GM12891 (cell line): ENCODE data around the gene TPCN2.

Experiments
- DNase-seq: peaks from one replicate; pipeline ENCODE4 v3.0.0; 2011; ENCODE audit warnings: low spot score; ENCODE audit not compliant: insufficient read length
- FAIRE-seq: peaks from 2 replicates; lab custom pipeline; 2011; peaks lifted over from hg19 to GRCh38; lab: Jason Lieb, UNC
- PAX5 ChIP-seq: IDR thresholded peaks from 2 replicates; pipeline ENCODE4 v1.6.1; 2011; ENCODE audit warnings: low read length, moderate library complexity, mild to moderate bottlenecking; ENCODE audit not compliant: insufficient read depth, severe bottlenecking
- POLR2A ChIP-seq: IDR thresholded peaks from 2 replicates; pipeline ENCODE4 v1.6.1; 2011; ENCODE audit warnings: low read depth, low read length, control low read depth
- POLR2AphosphoS5 ChIP-seq: IDR thresholded peaks from 2 replicates; pipeline ENCODE4 v1.6.1; 2011; ENCODE audit warnings: low read depth, low read length, control low read depth
- POU2F2 ChIP-seq: IDR thresholded peaks from 2 replicates; pipeline ENCODE4 v1.6.1; 2011; ENCODE audit warnings: low read depth, mild to moderate bottlenecking, control low read depth, low read length, moderate library complexity
- SPI1 ChIP-seq: IDR thresholded peaks from 2 replicates; pipeline ENCODE4 v1.6.1; 2011; ENCODE audit warnings: low read depth, low read length, control low read depth
- TAF1 ChIP-seq: IDR thresholded peaks from 2 replicates; pipeline ENCODE4 v1.6.1; 2011; ENCODE audit warnings: low read depth, low read length, control low read depth

Gene TPCN2

DNA sequence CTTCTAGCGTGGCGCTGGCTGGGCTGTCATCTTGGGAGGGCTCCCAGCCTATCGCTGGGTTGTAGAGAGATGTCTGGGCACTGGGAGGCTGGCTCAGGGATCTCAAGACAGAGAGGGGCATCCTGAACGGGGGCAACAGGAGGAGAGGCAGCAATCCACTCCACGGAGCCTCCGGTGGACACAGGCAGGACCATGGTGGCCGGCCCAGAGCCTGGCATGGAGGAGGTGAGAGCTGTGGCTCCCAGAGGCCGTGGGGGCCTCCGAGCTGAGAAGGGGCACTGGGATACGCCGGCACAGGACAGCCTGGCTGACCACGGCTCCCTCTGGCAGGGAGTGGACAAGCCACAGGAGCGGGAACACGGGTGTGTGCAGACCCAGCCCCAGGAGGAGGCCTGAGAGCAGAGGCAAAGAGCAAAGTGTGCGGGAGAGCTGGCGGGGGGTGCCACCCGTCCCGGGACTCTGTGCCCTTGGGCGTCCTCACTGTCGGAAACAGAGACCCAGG is 44.8 kb upstream of the TPCN2 start:
- DNase-seq: no peak
- FAIRE-seq: no peak
- TF ChIP-seq POLR2AphosphoS5 (no peak), TAF1 (no peak), POU2F2 (no peak), PAX5 (no peak), SPI1 (no peak), POLR2A (no peak)

GRCh38 chr11:69004411-69005182 is 44.1 kb upstream of the TPCN2 start:
- FAIRE-seq: no peak
- DNase-seq: no peak
- TF ChIP-seq SPI1 (no peak), POU2F2 (no peak), TAF1 (no peak), PAX5 (no peak)

GRCh38 chr11:69005183-69005630 is 43.5 kb upstream of the TPCN2 start:
- DNase-seq (no peak), FAIRE-seq (no peak)
- no peak for TF ChIP-seq TAF1
- TF ChIP-seq SPI1: no peak
- TF ChIP-seq POLR2AphosphoS5: no peak
- TF ChIP-seq POU2F2: no peak
- no peak for TF ChIP-seq PAX5
- no peak for TF ChIP-seq POLR2A

- no peak for DNase-seq
- TF ChIP-seq PAX5 (no peak), POU2F2 (no peak), TAF1 (no peak), POLR2A (no peak)
- no peak for FAIRE-seq
These were observed 42.9 kb upstream of the TPCN2 start for GRCh38 chr11:69005631-69006368.

DNA sequence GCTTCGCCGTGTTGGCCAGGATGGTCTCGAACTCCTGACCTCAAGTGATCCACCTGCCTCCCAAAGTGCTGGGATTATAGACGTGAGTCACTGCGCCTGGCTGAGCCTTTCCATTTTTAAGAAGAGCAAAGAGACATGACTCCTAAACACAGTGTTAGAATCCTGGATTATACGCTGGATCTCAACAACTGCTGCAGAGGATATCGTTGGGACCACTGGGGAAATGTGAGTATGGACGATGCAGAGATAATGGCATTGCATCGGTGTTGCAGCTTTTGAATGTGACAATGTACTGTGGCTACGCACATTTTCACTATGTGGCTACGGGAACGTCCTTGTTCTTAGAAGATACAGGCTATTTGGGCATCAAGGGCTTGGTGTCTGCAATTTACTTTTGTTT is 41.9 kb upstream of the TPCN2 start:
- FAIRE-seq: no peak
- DNase-seq: no peak
- no peak for TF ChIP-seq PAX5
- no peak for TF ChIP-seq POLR2A
- no peak for TF ChIP-seq POLR2AphosphoS5
- TF ChIP-seq TAF1: no peak
- no peak for TF ChIP-seq POU2F2
- no peak for TF ChIP-seq SPI1

DNA sequence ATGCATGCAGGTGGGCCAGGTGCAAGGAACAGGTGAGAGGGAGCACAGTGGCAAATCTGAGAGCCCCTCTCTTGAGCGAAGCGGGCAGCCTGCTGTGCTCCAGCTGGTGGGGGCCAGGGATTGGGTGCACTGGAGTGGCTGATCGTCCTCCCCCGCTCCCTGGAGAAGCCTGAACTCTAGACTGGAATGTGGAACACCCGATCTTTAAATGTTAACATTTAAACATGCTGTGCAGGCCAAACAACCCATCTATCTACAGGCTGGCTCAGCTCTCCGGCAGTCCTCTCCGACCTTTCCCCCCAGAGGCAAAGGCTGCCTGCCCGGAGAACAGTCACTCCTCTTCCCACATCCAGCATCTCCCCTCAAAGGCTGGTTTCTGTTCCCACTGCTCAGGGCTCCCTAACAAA is 40.8 kb upstream of the TPCN2 start:
- DNase-seq: no peak
- no peak for TF ChIP-seq SPI1
- no peak for TF ChIP-seq TAF1
- TF ChIP-seq POLR2A: no peak
- TF ChIP-seq POU2F2: no peak
- no peak for TF ChIP-seq POLR2AphosphoS5
- no peak for FAIRE-seq

GRCh38 chr11:69008737-69009440 is 39.8 kb upstream of the TPCN2 start:
- no peak for DNase-seq
- TF ChIP-seq PAX5: no peak
- no peak for TF ChIP-seq TAF1
- TF ChIP-seq POU2F2: no peak
- no peak for FAIRE-seq

DNA sequence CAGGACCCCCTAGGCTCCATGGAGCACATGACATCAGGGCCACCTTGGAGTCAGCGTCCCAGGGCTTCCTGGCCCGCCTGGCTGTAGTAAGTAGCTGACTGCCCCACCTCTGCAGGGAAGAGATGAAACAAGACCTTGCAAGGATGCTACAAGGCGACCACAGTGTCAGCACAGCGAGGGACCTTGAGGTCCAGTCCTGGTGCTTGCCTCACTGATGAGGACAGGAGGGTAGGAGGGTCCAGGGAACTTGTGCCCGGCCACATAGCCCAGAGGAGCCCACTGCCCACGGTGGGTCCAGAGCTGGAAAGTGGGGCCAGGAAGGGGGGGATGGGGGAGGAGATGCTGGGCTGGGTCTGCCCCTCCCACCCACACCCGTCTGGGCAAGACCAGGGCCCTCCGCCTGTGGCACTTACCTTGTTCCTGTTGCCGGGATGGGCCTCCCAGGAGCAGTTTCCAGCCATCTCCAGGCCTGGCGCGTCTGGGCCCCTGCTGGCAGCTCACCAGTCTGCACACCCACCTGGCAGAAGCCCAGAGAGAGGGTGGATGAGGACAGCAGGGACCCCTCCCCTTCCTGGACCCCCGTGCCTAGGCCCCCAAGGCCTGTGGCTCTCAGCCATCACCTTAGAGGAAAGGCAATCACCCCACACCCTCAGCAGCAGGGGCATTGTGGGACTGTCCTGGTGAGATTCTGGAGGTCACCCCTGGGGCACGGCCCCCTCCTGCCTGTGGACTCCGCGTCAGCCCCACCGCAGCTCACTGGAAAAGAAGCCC is 39.1 kb upstream of the TPCN2 start:
- TF ChIP-seq POLR2A: no peak
- TF ChIP-seq POU2F2: no peak
- TF ChIP-seq POLR2AphosphoS5: no peak
- FAIRE-seq: no peak

GRCh38 chr11:69010361-69010891 is 38.3 kb upstream of the TPCN2 start:
- DNase-seq: no peak
- FAIRE-seq: no peak

More for the DNA sequence above, 39.1 kb upstream of the TPCN2 start:
- no peak for DNase-seq

More at GRCh38 chr11:69010361-69010891, 38.3 kb upstream of the TPCN2 start:
- TF ChIP-seq POLR2A (no peak), PAX5 (no peak), POLR2AphosphoS5 (no peak), TAF1 (no peak), POU2F2 (no peak), SPI1 (no peak)
